ENCODE data around the gene BNC1.

The BNC1 gene

DNA sequence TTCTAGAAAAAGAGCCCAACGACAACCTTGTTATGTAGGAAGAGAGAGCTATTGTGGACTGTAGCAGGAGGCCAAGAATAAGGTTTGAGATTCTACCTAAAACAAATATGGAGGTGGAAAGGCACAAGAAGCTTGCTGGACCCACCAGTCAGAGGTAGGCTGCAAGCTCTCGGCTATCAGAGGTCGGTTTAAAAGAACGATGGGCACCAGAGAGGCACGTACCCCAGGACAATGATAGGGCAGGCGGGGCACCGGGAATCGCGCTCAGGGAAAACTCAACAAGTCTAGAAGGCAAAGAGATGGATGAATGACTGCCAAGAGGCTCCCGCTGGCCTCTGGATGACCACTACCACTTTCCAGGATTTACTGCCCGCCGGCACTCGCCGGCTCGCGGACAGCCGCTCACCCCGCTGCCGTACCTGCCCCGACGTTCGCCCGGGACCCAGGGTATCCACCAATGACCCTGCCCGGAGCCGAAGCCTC lies 77.9 kb downstream of the BNC1 start:
- TF ChIP-seq, protein P1, sequence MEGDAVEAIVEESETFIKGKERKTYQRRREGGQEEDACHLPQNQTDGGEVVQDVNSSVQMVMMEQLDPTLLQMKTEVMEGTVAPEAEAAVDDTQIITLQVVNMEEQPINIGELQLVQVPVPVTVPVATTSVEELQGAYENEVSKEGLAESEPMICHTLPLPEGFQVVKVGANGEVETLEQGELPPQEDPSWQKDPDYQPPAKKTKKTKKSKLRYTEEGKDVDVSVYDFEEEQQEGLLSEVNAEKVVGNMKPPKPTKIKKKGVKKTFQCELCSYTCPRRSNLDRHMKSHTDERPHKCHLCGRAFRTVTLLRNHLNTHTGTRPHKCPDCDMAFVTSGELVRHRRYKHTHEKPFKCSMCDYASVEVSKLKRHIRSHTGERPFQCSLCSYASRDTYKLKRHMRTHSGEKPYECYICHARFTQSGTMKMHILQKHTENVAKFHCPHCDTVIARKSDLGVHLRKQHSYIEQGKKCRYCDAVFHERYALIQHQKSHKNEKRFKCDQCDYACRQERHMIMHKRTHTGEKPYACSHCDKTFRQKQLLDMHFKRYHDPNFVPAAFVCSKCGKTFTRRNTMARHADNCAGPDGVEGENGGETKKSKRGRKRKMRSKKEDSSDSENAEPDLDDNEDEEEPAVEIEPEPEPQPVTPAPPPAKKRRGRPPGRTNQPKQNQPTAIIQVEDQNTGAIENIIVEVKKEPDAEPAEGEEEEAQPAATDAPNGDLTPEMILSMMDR (IDR thresholded peaks at IDR 0.05; ENCODE audit: insufficient read depth, missing control alignments) = no peak
- DNase-seq (ENCODE audit: insufficient read length, low spot score) (no peak), FAIRE-seq (no peak)

All from D721Med (cell line).